ENCODE measurements around the gene PAIP2. TPM values are rescaled to one million over a fixed set of nuclear protein-coding genes. Genes with fewer than 3 reads are reported as not detected.

The PAIP2 gene
- total and polyA plus RNA-seq, 4 donors: 77.6 to 154 (median 92.2) TPM

DNA sequence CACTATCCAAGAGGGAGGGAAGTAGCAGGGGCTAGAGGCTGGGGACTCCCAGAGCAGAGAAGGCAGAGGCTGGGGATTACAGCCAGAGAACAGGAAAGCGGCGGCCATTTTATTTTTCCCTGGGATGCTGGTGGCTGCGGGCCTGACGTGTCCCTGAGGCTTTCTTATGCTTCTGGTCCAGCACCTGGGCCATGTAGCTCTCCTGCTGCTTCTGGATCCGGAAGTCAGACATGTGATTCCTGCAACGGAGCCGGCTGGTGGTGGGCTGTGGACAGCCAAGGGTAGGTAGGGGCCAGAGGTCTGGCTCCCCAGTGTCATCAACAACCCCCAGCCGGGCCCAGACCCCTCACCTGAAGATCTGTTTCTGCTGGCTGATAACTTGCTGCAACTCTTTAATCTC is 55.0 kb downstream of the PAIP2 start:
- intact Hi-C loops (cut with DNase I): no loop called here
- no peaks in the 10 kb centered on the region for H3K4me1 ChIP-seq (ENCODE audit: control insufficient read depth in 1 of 2, insufficient read depth in 2 of 2, low read length in 2 of 2)
- WGBS, 2 donors: 90 to 96% methylated on average over 8 of the region's 8 CpGs
- H3K27ac ChIP-seq (ENCODE audit: low read depth in 1 of 2, low read length in 2 of 2): no peak overlapping the region
- peak in 1 of 2 donors; percentile 39 for DNase-seq
- H3K4me3 ChIP-seq (ENCODE audit: low read length in 2 of 2): no peak overlapping the region
- no peaks in the 10 kb centered on the region for H3K36me3 ChIP-seq (ENCODE audit: control insufficient read depth in 1 of 2, insufficient read depth in 2 of 2, low read length in 1 of 2)
- H3K27me3 ChIP-seq (ENCODE audit: control insufficient read depth in 1 of 2, insufficient read depth in 2 of 2, low read length in 1 of 2): no peaks in the 10 kb centered on the region
- ATAC-seq (ENCODE audit: low FRiP score): no peak
- no peaks in the 10 kb centered on the region for H3K9me3 ChIP-seq (ENCODE audit: control insufficient read depth, low read length)

DNA sequence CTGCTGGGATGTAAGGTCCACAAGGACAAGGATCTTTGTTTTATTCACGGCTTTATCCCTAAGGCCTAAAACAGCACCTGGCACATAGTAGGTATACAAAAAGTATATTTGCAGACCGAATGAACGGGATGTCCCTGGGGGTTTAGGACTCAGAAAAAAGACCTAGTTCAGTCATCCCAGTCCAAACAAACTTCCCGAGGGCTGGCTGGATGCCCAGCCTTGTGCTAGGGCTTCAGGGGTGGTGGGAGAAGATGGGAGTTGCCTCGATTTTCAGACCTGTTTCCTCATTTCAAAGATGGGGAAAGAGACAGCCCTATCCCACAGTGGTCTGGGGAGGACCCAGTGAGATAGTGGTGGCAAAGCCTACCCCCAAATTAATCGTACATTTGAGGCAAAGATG is 56.3 kb downstream of the PAIP2 start:
- WGBS, 2 donors: 8% methylated on average over 6 of the region's 6 CpGs

DNA sequence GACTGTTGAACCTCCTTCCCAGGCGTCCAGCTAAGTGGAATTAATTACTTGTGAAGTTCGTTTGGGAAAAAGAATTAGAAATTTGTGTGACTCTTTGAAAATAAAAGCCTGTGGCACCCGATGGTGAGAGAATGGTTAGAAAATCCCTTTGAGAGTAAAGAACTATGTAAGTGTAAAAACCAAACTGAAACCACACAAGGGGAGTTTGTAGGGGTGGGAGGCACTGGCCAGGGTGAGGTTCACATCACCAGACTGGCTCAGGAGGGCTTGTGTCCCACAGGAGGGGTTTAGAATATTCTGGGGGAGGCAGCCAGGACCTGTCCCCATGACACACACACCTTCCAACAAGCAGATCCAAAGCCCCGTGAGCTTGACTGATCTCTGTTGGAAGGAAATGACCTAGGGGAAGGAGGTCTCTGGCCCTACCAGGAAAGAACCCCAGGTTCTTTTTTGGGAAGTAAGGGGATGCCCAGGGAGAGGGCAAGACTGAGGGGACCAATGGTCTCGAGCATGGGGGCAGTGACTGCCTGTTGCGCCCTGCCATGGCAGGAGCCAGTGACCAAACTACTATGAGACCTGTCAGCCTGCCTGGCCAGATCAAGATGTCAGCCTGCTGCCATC is 58.0 kb downstream of the PAIP2 start:
- no peak for ATAC-seq (ENCODE audit: low FRiP score)
- no peaks in the 10 kb centered on the region for H3K9me3 ChIP-seq (ENCODE audit: control insufficient read depth, low read length)
- no peak overlapping the region for H3K27ac ChIP-seq (ENCODE audit: low read depth in 1 of 2, low read length in 2 of 2)
- no peaks in the 10 kb centered on the region for H3K36me3 ChIP-seq (ENCODE audit: control insufficient read depth in 1 of 2, insufficient read depth in 2 of 2, low read length in 1 of 2)
- no peaks in the 10 kb centered on the region for H3K4me1 ChIP-seq (ENCODE audit: control insufficient read depth in 1 of 2, insufficient read depth in 2 of 2, low read length in 2 of 2)
- DNase-seq: peak in 1 of 2 donors; percentile 19
- intact Hi-C loops (cut with DNase I): no loop called here
- no peaks in the 10 kb centered on the region for H3K27me3 ChIP-seq (ENCODE audit: control insufficient read depth in 1 of 2, insufficient read depth in 2 of 2, low read length in 1 of 2)
- 91 to 93% methylated on average over 6 of the region's 6 CpGs for WGBS, 2 donors
- H3K4me3 ChIP-seq (ENCODE audit: low read length in 2 of 2): no peak overlapping the region

More for the DNA sequence above, 56.3 kb downstream of the PAIP2 start:
- Histone ChIP-seq H3K9me3 (ENCODE audit: control insufficient read depth, low read length) (no peaks in the 10 kb centered on the region), H3K27ac (ENCODE audit: low read depth in 1 of 2, low read length in 2 of 2) (no peak overlapping the region), H3K4me3 (ENCODE audit: low read length in 2 of 2) (no peak overlapping the region), H3K4me1 (ENCODE audit: control insufficient read depth in 1 of 2, insufficient read depth in 2 of 2, low read length in 2 of 2) (no peaks in the 10 kb centered on the region), H3K36me3 (ENCODE audit: control insufficient read depth in 1 of 2, insufficient read depth in 2 of 2, low read length in 1 of 2) (no peaks in the 10 kb centered on the region), H3K27me3 (ENCODE audit: control insufficient read depth in 1 of 2, insufficient read depth in 2 of 2, low read length in 1 of 2) (no peaks in the 10 kb centered on the region)
- DNase-seq (peak; percentile 50 to 67), ATAC-seq (ENCODE audit: low FRiP score) (no peak)
- intact Hi-C loops (cut with DNase I): no loop called here

DNA sequence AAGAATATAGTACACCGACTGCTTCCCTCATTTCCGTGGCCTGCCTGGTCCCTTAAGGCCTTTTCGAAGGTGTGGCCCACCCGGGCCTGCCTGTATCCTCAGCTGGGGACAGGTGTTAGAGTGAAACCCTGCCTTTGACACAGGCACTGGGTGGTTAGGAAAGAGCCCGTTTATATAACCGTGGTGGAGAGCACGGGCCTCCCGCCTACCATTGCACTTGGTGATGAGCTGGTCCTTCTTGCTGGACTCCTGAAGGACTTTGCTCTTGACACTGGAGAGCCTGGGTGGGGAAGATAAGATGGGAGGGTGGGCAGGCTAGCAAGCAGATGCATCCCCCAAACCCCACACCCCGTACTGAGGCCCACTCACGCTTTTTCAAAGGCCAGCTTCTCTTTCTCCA is 59.9 kb downstream of the PAIP2 start:
- intact Hi-C loops (cut with DNase I): no loop called here
- 94 to 96% methylated on average over 10 of the region's 10 CpGs for WGBS, 2 donors
- Histone ChIP-seq H3K4me3 (ENCODE audit: low read length in 2 of 2) (no peak overlapping the region), H3K9me3 (ENCODE audit: control insufficient read depth, low read length) (no peaks in the 10 kb centered on the region), H3K4me1 (ENCODE audit: control insufficient read depth in 1 of 2, insufficient read depth in 2 of 2, low read length in 2 of 2) (no peaks in the 10 kb centered on the region), H3K27me3 (ENCODE audit: control insufficient read depth in 1 of 2, insufficient read depth in 2 of 2, low read length in 1 of 2) (no peaks in the 10 kb centered on the region), H3K36me3 (ENCODE audit: control insufficient read depth in 1 of 2, insufficient read depth in 2 of 2, low read length in 1 of 2) (no peaks in the 10 kb centered on the region), H3K27ac (ENCODE audit: low read depth in 1 of 2, low read length in 2 of 2) (no peak overlapping the region)
- ATAC-seq (ENCODE audit: low FRiP score) (no peak), DNase-seq (peak; percentile 20 to 42)

DNA sequence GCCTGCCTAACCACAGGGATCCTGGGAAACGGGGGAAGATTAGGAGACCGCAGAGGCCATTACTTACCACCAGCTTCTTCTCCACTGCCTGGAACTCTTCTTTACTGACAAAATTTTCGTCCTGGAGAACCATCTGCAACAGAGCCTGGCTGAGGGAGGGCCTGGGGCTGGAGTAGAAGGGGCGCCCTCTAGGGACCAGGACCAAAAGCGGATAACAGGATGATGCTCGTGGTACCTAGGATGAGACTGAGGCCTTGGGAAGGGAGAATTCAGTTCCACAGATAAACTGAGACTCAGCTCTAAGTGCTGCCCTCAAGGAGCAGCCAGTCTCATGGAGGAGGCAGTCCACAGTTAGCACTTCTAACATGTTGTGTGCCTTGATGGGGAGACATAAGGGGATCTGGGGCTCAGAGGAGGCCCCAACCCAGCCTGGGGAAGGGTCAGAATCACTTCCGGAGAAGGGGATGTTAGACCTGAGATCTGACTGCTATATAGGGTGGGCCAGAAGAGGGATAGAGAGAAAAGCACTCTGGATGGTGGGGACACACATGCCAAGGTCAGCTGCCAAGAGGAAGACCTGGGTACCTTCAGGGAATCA is 61.0 kb downstream of the PAIP2 start:
- Histone ChIP-seq H3K9me3 (ENCODE audit: control insufficient read depth, low read length) (no peaks in the 10 kb centered on the region), H3K4me1 (ENCODE audit: control insufficient read depth in 1 of 2, insufficient read depth in 2 of 2, low read length in 2 of 2) (no peaks in the 10 kb centered on the region), H3K27ac (ENCODE audit: low read depth in 1 of 2, low read length in 2 of 2) (no peak overlapping the region), H3K4me3 (ENCODE audit: low read length in 2 of 2) (no peak overlapping the region), H3K36me3 (ENCODE audit: control insufficient read depth in 1 of 2, insufficient read depth in 2 of 2, low read length in 1 of 2) (no peaks in the 10 kb centered on the region), H3K27me3 (ENCODE audit: control insufficient read depth in 1 of 2, insufficient read depth in 2 of 2, low read length in 1 of 2) (no peaks in the 10 kb centered on the region)
- ATAC-seq (ENCODE audit: low FRiP score) (no peak), DNase-seq (peak in 1 of 2 donors; percentile 41)
- intact Hi-C loops (cut with DNase I): no loop called here
- WGBS, 2 donors: 84 to 87% methylated on average over 7 of the region's 7 CpGs

DNA sequence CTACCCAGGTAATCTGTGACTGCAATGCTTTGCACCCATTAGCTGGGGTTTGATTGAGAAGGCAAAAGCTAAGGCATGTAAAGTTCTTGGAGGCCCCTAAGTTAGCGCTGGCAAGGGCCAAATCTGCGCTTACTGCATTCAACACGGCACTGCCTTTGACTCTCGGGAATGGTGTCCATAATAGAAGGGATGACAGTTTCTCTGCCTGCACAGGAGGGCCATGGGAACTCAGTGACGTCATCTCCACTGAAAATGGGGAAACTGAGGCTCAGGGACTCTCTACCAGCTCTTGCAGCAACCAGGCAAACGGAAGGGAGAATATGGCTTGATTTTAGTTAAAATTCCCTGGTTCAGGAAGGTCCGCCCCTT is 61.7 kb downstream of the PAIP2 start:
- 17 to 22% methylated on average over 7 of the region's 7 CpGs for WGBS, 2 donors
- peak; percentile 12 for ATAC-seq (ENCODE audit: low FRiP score)
- intact Hi-C loops (cut with DNase I): no loop called here
- Histone ChIP-seq H3K4me3 (ENCODE audit: low read length in 2 of 2) (peak overlapping the region; percentile 10 to 38), H3K4me1 (ENCODE audit: control insufficient read depth in 1 of 2, insufficient read depth in 2 of 2, low read length in 2 of 2) (no peaks in the 10 kb centered on the region), H3K27ac (ENCODE audit: low read depth in 1 of 2, low read length in 2 of 2) (peak overlapping the region in 1 of 2 donors; percentile 81), H3K9me3 (ENCODE audit: control insufficient read depth, low read length) (no peaks in the 10 kb centered on the region), H3K27me3 (ENCODE audit: control insufficient read depth in 1 of 2, insufficient read depth in 2 of 2, low read length in 1 of 2) (no peaks in the 10 kb centered on the region), H3K36me3 (ENCODE audit: control insufficient read depth in 1 of 2, insufficient read depth in 2 of 2, low read length in 1 of 2) (no peaks in the 10 kb centered on the region)
- DNase-seq: no peak

DNA sequence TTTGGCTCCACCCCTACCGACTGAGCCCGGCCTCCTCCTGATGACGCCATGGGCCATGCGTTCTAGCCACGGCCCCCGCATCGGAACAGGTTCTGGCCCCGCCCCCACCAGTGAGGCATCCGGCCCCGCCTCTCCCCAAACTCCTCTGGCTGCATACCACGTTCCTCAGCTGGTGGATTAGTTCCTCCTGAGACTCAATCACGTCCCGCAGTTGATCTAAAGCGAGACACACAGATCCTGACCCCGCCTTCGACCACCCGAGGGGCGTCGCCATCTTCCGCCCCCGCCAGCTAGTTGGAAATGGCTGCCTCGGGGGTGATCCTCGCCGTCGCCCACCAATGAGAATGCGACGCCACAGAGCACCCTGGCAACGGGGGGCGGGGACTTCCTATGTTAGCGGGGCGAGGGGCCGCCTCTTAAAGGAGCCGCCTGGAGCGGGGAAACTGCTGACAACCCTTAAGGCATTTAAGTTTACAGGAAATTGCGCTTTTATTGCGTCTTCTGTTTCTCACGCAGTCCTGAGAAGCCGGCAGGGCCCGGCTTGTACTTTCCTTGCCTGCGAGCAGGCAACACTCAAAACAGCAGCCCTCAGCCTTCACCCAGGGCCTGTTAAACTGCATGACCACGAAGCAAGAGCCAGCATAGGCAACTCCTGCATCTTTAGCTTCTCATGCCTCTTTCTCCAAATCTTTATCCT is 62.3 kb downstream of the PAIP2 start, which contains the start of gene SPATA24:
SPATA24 (minus strand) TSS at position 303 of the 697 bp plus-strand sequence; CDS start at position 274, 29 bp downstream.
- no peaks in the 10 kb centered on the region for H3K36me3 ChIP-seq (ENCODE audit: control insufficient read depth in 1 of 2, insufficient read depth in 2 of 2, low read length in 1 of 2)
- ATAC-seq (ENCODE audit: low FRiP score) (peak; percentile 97), DNase-seq (peak; percentile 99)
- H3K4me3 ChIP-seq (ENCODE audit: low read length in 2 of 2): peak within 1 kb of the TSS; percentile 10 to 38
- intact Hi-C loops (cut with DNase I): no loop called here
- no peaks in the 10 kb centered on the region for H3K4me1 ChIP-seq (ENCODE audit: control insufficient read depth in 1 of 2, insufficient read depth in 2 of 2, low read length in 2 of 2)
- peak within 1 kb of the TSS; percentile 32 to 82 for H3K27ac ChIP-seq (ENCODE audit: low read depth in 1 of 2, low read length in 2 of 2)
- WGBS, 2 donors: 0 to 1% methylated on average over 39 to 41 of the region's 41 CpGs
- H3K9me3 ChIP-seq (ENCODE audit: control insufficient read depth, low read length): no peaks in the 10 kb centered on the region
- H3K27me3 ChIP-seq (ENCODE audit: control insufficient read depth in 1 of 2, insufficient read depth in 2 of 2, low read length in 1 of 2): no peaks in the 10 kb centered on the region

DNA sequence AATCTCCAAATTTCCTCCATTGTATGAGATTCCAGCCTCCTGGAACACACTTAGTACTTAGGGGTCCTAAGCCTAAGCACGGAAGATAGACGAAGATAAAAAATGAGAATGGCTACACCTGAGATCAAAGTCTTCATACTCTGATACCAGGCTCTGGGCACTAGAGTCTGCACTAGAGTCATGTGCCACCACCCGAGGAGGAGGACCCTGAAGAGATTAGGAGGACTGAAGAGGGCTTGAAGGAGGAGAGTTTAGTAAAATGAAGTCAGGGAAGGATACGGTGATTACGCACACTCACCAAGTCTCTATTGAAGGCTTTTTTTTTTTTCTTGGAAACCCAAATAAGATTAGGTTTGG is 62.8 kb downstream of the PAIP2 start:
- Histone ChIP-seq H3K27ac (ENCODE audit: low read depth in 1 of 2, low read length in 2 of 2) (peak overlapping the region in 1 of 2 donors; percentile 42), H3K4me1 (ENCODE audit: control insufficient read depth in 1 of 2, insufficient read depth in 2 of 2, low read length in 2 of 2) (no peaks in the 10 kb centered on the region), H3K36me3 (ENCODE audit: control insufficient read depth in 1 of 2, insufficient read depth in 2 of 2, low read length in 1 of 2) (no peaks in the 10 kb centered on the region), H3K9me3 (ENCODE audit: control insufficient read depth, low read length) (no peaks in the 10 kb centered on the region), H3K4me3 (ENCODE audit: low read length in 2 of 2) (no peak overlapping the region), H3K27me3 (ENCODE audit: control insufficient read depth in 1 of 2, insufficient read depth in 2 of 2, low read length in 1 of 2) (no peaks in the 10 kb centered on the region)
- intact Hi-C loops (cut with DNase I): no loop called here
- 50 to 55% methylated on average over 5 of the region's 5 CpGs for WGBS, 2 donors
- no peak for DNase-seq
- no peak for ATAC-seq (ENCODE audit: low FRiP score)

DNA sequence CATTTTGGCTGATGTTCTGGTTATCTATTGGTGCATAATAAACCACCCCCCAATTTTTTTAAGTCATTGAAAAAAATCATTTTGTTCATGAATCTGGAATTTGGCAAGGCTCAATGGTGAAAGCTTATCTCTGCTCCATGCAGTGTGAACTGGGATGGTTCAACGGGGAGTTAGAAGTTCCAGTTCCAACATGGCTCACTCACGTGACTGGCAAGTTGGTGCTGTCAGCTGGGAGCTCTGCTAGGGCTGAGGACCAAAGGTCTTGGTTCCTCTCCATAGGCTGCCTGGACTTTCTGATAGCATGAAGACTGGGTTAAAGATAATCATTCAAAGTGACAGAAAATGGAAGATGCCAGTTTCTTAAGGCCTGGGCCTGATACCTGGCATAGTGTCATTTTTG is 65.3 kb downstream of the PAIP2 start:
- H3K4me1 ChIP-seq (ENCODE audit: control insufficient read depth in 1 of 2, insufficient read depth in 2 of 2, low read length in 2 of 2): no peaks in the 10 kb centered on the region
- H3K9me3 ChIP-seq (ENCODE audit: control insufficient read depth, low read length): no peaks in the 10 kb centered on the region
- H3K27me3 ChIP-seq (ENCODE audit: control insufficient read depth in 1 of 2, insufficient read depth in 2 of 2, low read length in 1 of 2): no peaks in the 10 kb centered on the region
- DNase-seq (no peak), ATAC-seq (ENCODE audit: low FRiP score) (no peak)
- no peak overlapping the region for H3K4me3 ChIP-seq (ENCODE audit: low read length in 2 of 2)
- 51 to 52% methylated on average over 2 of the region's 2 CpGs for WGBS, 2 donors
- H3K36me3 ChIP-seq (ENCODE audit: control insufficient read depth in 1 of 2, insufficient read depth in 2 of 2, low read length in 1 of 2): no peaks in the 10 kb centered on the region
- H3K27ac ChIP-seq (ENCODE audit: low read depth in 1 of 2, low read length in 2 of 2): no peak overlapping the region
- intact Hi-C loops (cut with DNase I): no loop called here
